IMR-90 (cell line): ENCODE results near the gene CARD10. TPM values are rescaled to one million over a fixed set of nuclear protein-coding genes. Genes with fewer than 3 reads are reported as not detected.

Experiments used
- ATAC-seq: fragments of 200-7000 bp; cut with Tn5 transposase; 2 replicates; pipeline ENCODE4 v1.9.1; 2020; ENCODE audit warnings: low read depth, mild to moderate bottlenecking, moderate library complexity
- BruUV-seq: library from RNA; stranded (reverse); fragments of 400-500 nt; replicated peaks from 2 replicates; lab custom pipeline; 2021; lab: Mats Ljungman, UMichigan
- CTCF ChIA-PET: fragments of 300-600 bp; formaldehyde crosslinking; extraction: SDS; loops from one replicate; lab custom pipeline; 2021; ENCODE audit warnings: antibody characterized with exemption; lab: Yijun Ruan, JAX
- POLR2A ChIA-PET: fragments of 300-600 bp; sonication (Branson Sonifier 250); formaldehyde crosslinking; loops from one replicate; lab custom pipeline; 2022; ENCODE audit warnings: antibody characterized with exemption; ENCODE audit not compliant: unreplicated experiment; lab: Charles Lee
- DNase-seq: peaks from one replicate; pipeline ENCODE4 v3.0.0; 2013
- H2AFZ ChIP-seq: replicated peaks from 2 replicates; pipeline ENCODE3; 2013; ENCODE audit warnings: low read length, mild to moderate bottlenecking; ENCODE audit not compliant: poor library complexity
- H2AK5ac ChIP-seq: 2 replicates; pipeline ENCODE4 v1.6.1; 2013; ENCODE audit warnings: low read depth, low read length, inconsistent platforms
- H2AK9ac ChIP-seq: replicated peaks from 2 replicates; pipeline ENCODE3; 2013; ENCODE audit warnings: mild to moderate bottlenecking, low read depth, low read length, moderate library complexity; ENCODE audit not compliant: poor library complexity
- H2BK120ac ChIP-seq: 2 replicates; pipeline ENCODE4 v1.6.1; 2013; ENCODE audit warnings: low read depth, low read length, inconsistent platforms
- H2BK15ac ChIP-seq: 3 replicates; pipeline ENCODE4 v1.6.1; 2013; ENCODE audit warnings: low read depth, low read length, inconsistent platforms
- H2BK20ac ChIP-seq: 2 replicates; pipeline ENCODE4 v1.6.1; 2013; ENCODE audit warnings: low read depth, mild to moderate bottlenecking, inconsistent platforms, low read length, moderate library complexity
- H2BK5ac ChIP-seq: 2 replicates; pipeline ENCODE4 v1.6.1; 2013; ENCODE audit warnings: mild to moderate bottlenecking, low read depth, low read length, inconsistent platforms; ENCODE audit not compliant: poor library complexity, severe bottlenecking
- H3K14ac ChIP-seq: replicated peaks from 2 replicates; pipeline ENCODE4 v1.6.1; 2013; ENCODE audit warnings: low read depth, low read length, inconsistent platforms
- H3K18ac ChIP-seq: 2 replicates; pipeline ENCODE4 v1.6.1; 2013; ENCODE audit warnings: low read depth, low read length, control low read depth
- H3K23ac ChIP-seq: 2 replicates; pipeline ENCODE4 v1.6.1; 2013; ENCODE audit warnings: low read depth, low read length, inconsistent platforms
- H3K27ac ChIP-seq: 2 replicates; pipeline ENCODE4 v1.5.1; 2013; ENCODE audit warnings: mild to moderate bottlenecking, control low read depth, low read length; ENCODE audit not compliant: insufficient read depth
- H3K27me3 ChIP-seq: 2 replicates; pipeline ENCODE4 v1.6.1; 2013; ENCODE audit warnings: low read length; ENCODE audit not compliant: control insufficient read depth, insufficient read depth
- H3K36me3 ChIP-seq: 2 replicates; pipeline ENCODE4 v1.6.1; 2013; ENCODE audit warnings: low read length, mixed read lengths; ENCODE audit not compliant: control insufficient read depth, insufficient read depth
- H3K4ac ChIP-seq: 2 replicates; pipeline ENCODE4 v1.6.1; 2013; ENCODE audit warnings: low read depth, low read length, inconsistent platforms
- H3K4me1 ChIP-seq: 2 replicates; pipeline ENCODE4 v1.6.1; 2013; ENCODE audit warnings: low read length, mixed read lengths; ENCODE audit not compliant: control insufficient read depth, insufficient read depth
- H3K4me2 ChIP-seq: 2 replicates; pipeline ENCODE4 v1.6.1; 2013; ENCODE audit warnings: low read depth, mild to moderate bottlenecking, control low read depth, low read length, moderate library complexity
- H3K4me3 ChIP-seq: 2 replicates; pipeline ENCODE4 v1.5.1; 2013; ENCODE audit warnings: low read depth, mild to moderate bottlenecking, control low read depth, low read length, moderate library complexity; ENCODE audit not compliant: insufficient read depth
- H3K56ac ChIP-seq: 2 replicates; pipeline ENCODE4 v1.6.1; 2013; ENCODE audit warnings: low read length, inconsistent platforms; ENCODE audit not compliant: insufficient read depth; ENCODE audit errors: extremely low read depth
- H3K79me1 ChIP-seq, 2 experiments: 2 replicates each; pipeline ENCODE4 v1.6.1; 2013; ENCODE audit warnings: low read length in 2 of 2, inconsistent platforms in 1 of 2, low read depth in 1 of 2
- H3K9ac ChIP-seq: 2 replicates; pipeline ENCODE4 v1.6.1; 2013; ENCODE audit warnings: low read depth, low read length, control low read depth
- H3K9me1 ChIP-seq: 2 replicates; pipeline ENCODE4 v1.6.1; 2013; ENCODE audit warnings: low read length, inconsistent platforms; ENCODE audit not compliant: insufficient read depth
- H3K9me3 ChIP-seq: 2 replicates; pipeline ENCODE4 v1.6.1; 2013; ENCODE audit warnings: low read length; ENCODE audit not compliant: control insufficient read depth, insufficient read depth
- H4K20me1 ChIP-seq: 2 replicates; pipeline ENCODE4 v1.6.1; 2013; ENCODE audit warnings: low read length, inconsistent platforms; ENCODE audit not compliant: insufficient read depth
- H4K5ac ChIP-seq: 2 replicates; pipeline ENCODE4 v1.6.1; 2013; ENCODE audit warnings: mild to moderate bottlenecking, low read depth, low read length, control low read depth
- H4K8ac ChIP-seq, 2 experiments: 2 replicates each; pipeline ENCODE4 v1.6.1; 2013; ENCODE audit warnings: low read depth in 2 of 2, low read length in 2 of 2, control low read depth in 1 of 2, inconsistent platforms in 1 of 2
- H4K91ac ChIP-seq: 2 replicates; pipeline ENCODE4 v1.6.1; 2013; ENCODE audit warnings: low read depth, low read length, inconsistent platforms; ENCODE audit not compliant: insufficient read depth
- BHLHE40 ChIP-seq: fragments of 150-350 bp; IDR thresholded peaks from 2 replicates; pipeline ENCODE4 v1.6.1; 2016; ENCODE audit warnings: mild to moderate bottlenecking, low read depth, low read length
- CEBPB ChIP-seq: IDR thresholded peaks from 2 replicates; pipeline ENCODE4 v1.6.1; 2012; ENCODE audit warnings: low read depth, low read length, improper control_type of control experiment
- ELK1 ChIP-seq: fragments of 150-350 bp; IDR thresholded peaks from 2 replicates; pipeline ENCODE4 v1.6.1; 2016; ENCODE audit warnings: low read depth, mild to moderate bottlenecking, low read length, moderate library complexity, borderline replicate concordance
- MAFK ChIP-seq: IDR thresholded peaks from 2 replicates; pipeline ENCODE4 v1.6.1; 2012; ENCODE audit warnings: low read depth, low read length, improper control_type of control experiment
- MAZ ChIP-seq: IDR thresholded peaks from 2 replicates; pipeline ENCODE4 v1.6.1; 2012; ENCODE audit warnings: low read depth, mild to moderate bottlenecking, low read length, improper control_type of control experiment, moderate library complexity, borderline replicate concordance
- MXI1 ChIP-seq: IDR thresholded peaks from 2 replicates; pipeline ENCODE4 v1.6.1; 2012; ENCODE audit warnings: low read depth, mild to moderate bottlenecking, low read length, moderate library complexity, borderline replicate concordance
- NFE2L2 ChIP-seq: fragments of 150-350 bp; IDR thresholded peaks from 2 replicates; pipeline ENCODE4 v1.6.1; 2016; ENCODE audit warnings: low read depth, mild to moderate bottlenecking, low read length
- SMC3 ChIP-seq: fragments of 150-350 bp; IDR thresholded peaks from 2 replicates; pipeline ENCODE4 v1.6.1; 2016; ENCODE audit warnings: low read depth, mild to moderate bottlenecking, antibody characterized with exemption, low read length, moderate library complexity
- WGBS, 2 experiments: methylation state at CpG; one replicate each; pipeline versions ENCODE4 v1.1.5 to v1.1.7; 2013; ENCODE audit warnings: missing lambda C conversion rate in 2 of 2; ENCODE audit not compliant: insufficient read length in 1 of 2; ENCODE audit errors: extremely low coverage in 2 of 2; 5-methylcytosine and 5-hydroxymethylcytosine counted together
- dilution Hi-C: fragments of 300-500 bp; cut with HindIII; formaldehyde crosslinking; loops from one replicate; pipeline ENCODE4 v1.14.3; 2018; ENCODE audit warnings: low sequenced_read_pairs; ENCODE audit not compliant: unreplicated experiment
- in situ Hi-C: fragments of 300-500 bp; cut with MboI; formaldehyde crosslinking; loops from 3 replicates; pipeline ENCODE4 v1.14.3; 2019; ENCODE audit warnings: low sequenced_read_pairs, inconsistent platforms, mixed read lengths
- intact Hi-C: fragments of 100-400 bp; cut with micrococcal nuclease; formaldehyde crosslinking; loops from 2 replicates; pipeline ENCODE4 v1.10.0; 2022
- polyA plus RNA-seq, 3 experiments: library from polyadenylated mRNA; depleted of rRNA; stranded (reverse); fragments of >200 nt; gene quantifications; 2 replicates each; pipeline ENCODE4 v1.2.3, GENCODE V29; 2012; ENCODE audit warnings: low replicate concordance in 1 of 3
- total RNA-seq: library from RNA; depleted of rRNA; stranded (reverse); fragments of >200 nt; gene quantifications from 2 replicates; pipeline ENCODE4 v1.2.3, GENCODE V29; 2012
- TF ChIP-seq, protein P1 (sequence below): fragments of 150-350 bp; IDR thresholded peaks from 2 replicates; pipeline ENCODE4 v1.6.1; 2017; ENCODE audit warnings: mild to moderate bottlenecking, antibody characterized with exemption, low read length, low read depth

CARD10 gene
- total and polyA plus RNA-seq, 2 of the 4 experiments (the other 2 are of a cell fraction): 6.1 to 18.4 TPM

GRCh38 chr22:37535159-37535558 is 15.9 kb upstream of the CARD10 start:
- Histone ChIP-seq H2BK5ac (no peak overlapping the region), H3K23ac (no peak overlapping the region), H3K4ac (no peak overlapping the region), H2AFZ (no peak overlapping the region), H2BK15ac (no peak overlapping the region), H3K9me3 (no peaks in the 10 kb centered on the region), H4K20me1 (peaks cover 3% of the 10 kb centered on the region; the same call in 1 of the 2 replicates), H3K9me1 (no peaks in the 10 kb centered on the region), H3K18ac (no peak overlapping the region), H3K27me3 (no peaks in the 10 kb centered on the region), H3K4me1 (peaks cover 6% of the 10 kb centered on the region), H4K8ac (no peak overlapping the region), H2AK9ac (no peak overlapping the region), H2AK5ac (no peak overlapping the region), H3K4me2 (no peak overlapping the region), H4K91ac (no peak overlapping the region), H3K79me1 (no peaks in the 10 kb centered on the region), H2BK120ac (no peak overlapping the region), H3K56ac (no peak overlapping the region), H3K27ac (no peak overlapping the region), H3K9ac (no peak overlapping the region), H2BK20ac (no peak overlapping the region), H3K36me3 (no peaks in the 10 kb centered on the region), H3K4me3 (no peak overlapping the region), H3K14ac (no peak overlapping the region), H4K5ac (no peak overlapping the region)
- BruUV-seq: no TSS peak
- TF ChIP-seq ELK1 (no peak), MAZ (no peak), MXI1 (no peak), CEBPB (no peak), MAFK (no peak), SMC3 (no peak), BHLHE40 (no peak), NFE2L2 (no peak)
- TF ChIP-seq, protein P1, sequence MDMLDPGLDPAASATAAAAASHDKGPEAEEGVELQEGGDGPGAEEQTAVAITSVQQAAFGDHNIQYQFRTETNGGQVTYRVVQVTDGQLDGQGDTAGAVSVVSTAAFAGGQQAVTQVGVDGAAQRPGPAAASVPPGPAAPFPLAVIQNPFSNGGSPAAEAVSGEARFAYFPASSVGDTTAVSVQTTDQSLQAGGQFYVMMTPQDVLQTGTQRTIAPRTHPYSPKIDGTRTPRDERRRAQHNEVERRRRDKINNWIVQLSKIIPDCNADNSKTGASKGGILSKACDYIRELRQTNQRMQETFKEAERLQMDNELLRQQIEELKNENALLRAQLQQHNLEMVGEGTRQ: no peak
- DNase-seq: no peak
- intact Hi-C loops: loop anchor here (5.0 kb wide), 2 partner anchors 218 to 327 kb away; no protein-coding TSS in a partner anchor
- CTCF ChIA-PET: no interaction called here
- dilution Hi-C loops: no loop called here
- in situ Hi-C loops: loop anchor here (5.0 kb wide), 1 partner anchor 62 kb away; no protein-coding TSS in a partner anchor
- no peak for ATAC-seq
- POLR2A ChIA-PET: no interaction called here
- 100% methylated on average over 1 of the region's 6 CpGs; no CpG with 5 or more reads in 1 of the 2 experiments for WGBS, 2 experiments
